Fibroblast of mammary gland (primary cell): ENCODE measurements around the gene WWOX.

Source experiments
- DNase-seq: peaks from one replicate; pipeline ENCODE4 v3.0.0-alpha.2; 2010; ENCODE audit warnings: low read depth
- H3K4me3 ChIP-seq: 2 replicates; pipeline ENCODE4 v1.5.1; 2011; ENCODE audit warnings: low read depth, mild to moderate bottlenecking, low read length, moderate library complexity; ENCODE audit not compliant: control insufficient read depth
- CTCF ChIP-seq: conservative IDR thresholded peaks from 2 replicates; pipeline ENCODE4 v1.5.1; 2011; ENCODE audit warnings: low read depth, low read length, inconsistent platforms; ENCODE audit not compliant: control insufficient read depth, insufficient read depth

The WWOX gene

GRCh38 chr16:78446486-78446885 is 347.0 kb downstream of the WWOX start:
- no peak overlapping the region for H3K4me3 ChIP-seq
- TF ChIP-seq CTCF: no peak
- DNase-seq: no peak

- TF ChIP-seq CTCF: no peak
- no peak for DNase-seq
Observed at GRCh38 chr16:78446992-78447563, 347.6 kb downstream of the WWOX start.

GRCh38 chr16:78448658-78449271 is 349.3 kb downstream of the WWOX start:
- TF ChIP-seq CTCF: no peak
- no peak for DNase-seq
- H3K4me3 ChIP-seq: no peak overlapping the region

More at GRCh38 chr16:78446992-78447563, 347.6 kb downstream of the WWOX start:
- no peak overlapping the region for H3K4me3 ChIP-seq

- no peak overlapping the region for H3K4me3 ChIP-seq
- no peak for TF ChIP-seq CTCF
- DNase-seq: no peak
Observed at GRCh38 chr16:78450255-78450654, 350.8 kb downstream of the WWOX start.

- no peak for TF ChIP-seq CTCF
Observed at GRCh38 chr16:78452025-78452555, 352.6 kb downstream of the WWOX start.

GRCh38 chr16:78455861-78456260 is 356.4 kb downstream of the WWOX start:
- DNase-seq: no peak
- no peak for TF ChIP-seq CTCF
- no peak overlapping the region for H3K4me3 ChIP-seq

More at GRCh38 chr16:78452025-78452555, 352.6 kb downstream of the WWOX start:
- DNase-seq: no peak
- no peak overlapping the region for H3K4me3 ChIP-seq
